Germinal center (tissue), 1 donor: ENCODE measurements around the gene UBE2E2.

Experiments used
- DNase-seq: peaks from one replicate; pipeline ENCODE4 v3.0.0; 2012; ENCODE audit warnings: mixed read lengths, low spot score

UBE2E2 gene

DNA sequence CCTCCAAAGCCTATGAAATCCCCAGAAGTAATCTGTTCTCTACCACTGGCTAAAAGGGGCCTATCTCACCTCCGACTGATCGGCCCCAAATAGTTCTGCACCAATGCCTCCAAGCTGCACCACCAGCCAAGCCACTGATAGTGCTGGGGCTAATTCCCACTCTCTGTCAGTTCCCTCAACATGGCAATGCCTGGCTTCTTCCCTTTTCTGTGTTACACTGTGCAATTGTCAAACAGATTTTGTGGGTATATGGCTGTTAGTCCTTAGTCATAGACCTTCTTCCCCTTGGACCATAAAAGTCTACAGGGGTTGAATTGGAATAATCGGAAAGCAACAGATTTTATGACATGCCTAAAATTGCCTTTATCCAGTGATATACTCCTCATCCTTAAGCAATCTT is 9.3 kb upstream of the UBE2E2 start:
- no peak for DNase-seq

- no peak for DNase-seq
These were observed 4.3 kb upstream of the UBE2E2 start for GRCh38 chr3:23198801-23199200.

GRCh38 chr3:23199649-23200048 is 3.5 kb upstream of the UBE2E2 start:
- no peak for DNase-seq

- no peak for DNase-seq
These were observed 1.8 kb upstream of the UBE2E2 start for GRCh38 chr3:23201154-23201838.

DNA sequence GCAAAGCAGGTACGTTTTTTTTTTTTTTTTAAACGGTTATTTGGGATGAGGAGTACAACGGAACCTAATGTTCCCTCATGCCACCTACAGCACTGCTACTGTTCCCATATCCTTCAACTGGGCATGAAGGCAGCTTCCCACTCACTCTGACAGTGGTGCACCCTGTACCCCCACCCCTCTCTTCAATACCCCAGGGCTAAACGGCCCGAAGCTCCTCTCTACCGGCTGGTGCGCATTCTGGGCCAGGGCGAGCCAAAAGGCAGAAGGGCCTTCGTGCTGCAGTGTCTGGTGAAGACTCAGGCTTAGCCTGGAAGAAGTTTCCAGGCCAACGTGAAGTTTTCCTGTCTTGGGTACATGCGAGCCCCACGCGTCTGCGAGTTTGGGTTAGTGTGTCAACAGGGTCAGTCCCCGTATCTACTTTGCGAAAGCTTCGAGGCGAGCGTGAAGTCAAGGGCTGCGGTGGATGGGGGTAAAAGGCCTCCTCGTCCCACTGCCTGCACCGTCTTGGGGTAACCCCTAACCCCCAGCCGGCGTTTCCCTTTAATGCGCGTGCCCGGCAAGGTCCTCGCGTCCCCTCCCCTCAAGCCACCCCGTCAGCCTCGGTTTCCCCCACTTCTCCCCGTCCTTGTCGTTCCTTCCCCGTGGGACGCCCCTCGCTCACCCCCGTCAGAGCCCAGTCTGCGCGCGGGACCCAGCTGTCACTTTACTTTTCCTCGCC is 765 bp upstream of the UBE2E2 start:
- DNase-seq, result no peak

DNA sequence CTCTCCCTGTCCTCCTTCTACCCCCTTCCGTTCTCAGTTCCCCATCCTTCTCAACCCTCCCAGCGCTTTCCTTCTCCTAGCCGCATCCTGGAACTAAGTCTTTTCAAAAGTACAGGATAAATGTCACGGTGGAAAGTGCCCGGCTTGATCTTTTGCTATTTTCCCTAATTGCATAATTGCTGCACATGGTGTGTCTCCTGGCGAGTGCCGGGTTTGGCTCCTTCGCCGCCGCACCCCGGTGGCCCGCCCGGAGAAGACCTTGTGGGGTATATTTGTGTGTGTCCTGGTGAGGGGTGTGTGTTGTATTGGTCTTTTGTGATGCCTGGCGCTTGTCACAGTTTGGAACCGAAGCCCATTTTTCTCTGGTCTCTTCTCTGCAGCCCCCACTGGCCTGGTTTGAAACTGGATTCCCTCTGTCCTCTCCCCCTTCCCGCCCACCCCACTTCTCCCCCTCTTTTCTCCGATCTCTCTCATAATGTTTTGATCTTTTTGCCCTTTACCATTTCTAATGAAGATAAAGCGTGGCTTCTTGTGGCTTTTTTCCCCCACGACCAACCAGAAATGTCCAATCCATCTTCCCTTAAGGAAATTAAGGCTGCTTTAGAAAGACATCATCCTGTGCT is 692 bp downstream of the UBE2E2 start:
- peak; percentile 30 for DNase-seq

DNA sequence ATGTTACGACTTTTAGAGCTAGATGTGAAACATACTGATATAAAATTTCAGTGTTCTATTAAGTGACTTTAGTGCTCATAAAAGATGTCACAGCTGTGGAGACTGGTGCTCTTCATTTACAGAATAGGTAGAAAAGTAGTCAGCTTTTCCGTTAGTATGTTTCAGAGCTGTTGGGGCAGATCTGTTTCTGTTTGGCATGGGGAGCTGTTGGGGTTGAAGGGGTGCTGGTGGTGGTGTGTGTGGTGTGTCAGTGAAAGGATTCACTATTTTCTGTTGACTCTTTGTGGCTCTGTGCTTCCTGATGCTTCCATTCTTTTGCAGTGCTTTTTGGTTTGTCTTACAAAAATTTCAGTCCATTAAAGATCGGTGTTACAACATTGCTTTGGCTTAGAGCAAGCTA is 3.2 kb downstream of the UBE2E2 start:
- DNase-seq, result no peak

GRCh38 chr3:23209103-23209502 is 6.0 kb downstream of the UBE2E2 start:
- DNase-seq, result no peak

DNA sequence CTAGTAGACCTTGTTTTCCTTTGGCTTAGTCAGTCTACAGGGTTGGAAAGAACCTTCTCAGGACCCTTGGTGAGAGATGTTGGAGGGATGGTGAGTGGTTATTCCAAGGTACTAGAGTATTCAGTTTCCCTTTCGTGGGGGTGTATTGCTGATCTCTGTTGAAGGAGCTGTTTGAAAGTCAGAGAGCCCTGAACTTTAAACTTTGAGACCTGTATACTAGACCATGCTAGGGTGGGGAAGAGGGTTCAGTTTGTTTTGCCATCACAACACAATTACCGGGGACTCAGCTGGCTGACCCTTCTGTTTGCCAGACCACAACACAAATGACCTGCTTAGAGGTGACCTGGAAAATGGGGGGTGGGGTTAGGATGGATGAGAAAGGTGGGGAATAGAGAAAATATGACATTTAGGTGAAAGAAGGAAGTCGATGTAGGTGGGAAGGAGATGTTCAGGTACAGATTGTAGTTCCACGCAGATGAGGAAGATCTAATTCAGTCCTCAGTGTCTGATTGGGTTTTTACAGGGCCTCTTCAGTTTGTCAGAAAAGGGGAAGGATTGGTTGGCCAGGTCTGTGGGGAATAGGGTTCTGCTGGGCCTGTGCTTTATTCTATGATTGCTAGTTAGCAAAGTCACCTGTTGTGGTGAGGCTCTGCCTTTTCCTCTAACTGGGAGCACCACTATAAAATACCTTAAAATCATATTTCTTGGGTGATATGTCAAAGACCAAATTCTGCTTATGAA is 6.8 kb downstream of the UBE2E2 start:
- DNase-seq, result peak; percentile 54

GRCh38 chr3:23213813-23214212 is 10.7 kb downstream of the UBE2E2 start:
- DNase-seq, result no peak

- no peak for DNase-seq
These were observed 14.9 kb downstream of the UBE2E2 start for GRCh38 chr3:23217872-23218554.

GRCh38 chr3:23219117-23219516 is 16.0 kb downstream of the UBE2E2 start:
- DNase-seq, result no peak

GRCh38 chr3:23219552-23219951 is 16.4 kb downstream of the UBE2E2 start:
- DNase-seq, result no peak

DNA sequence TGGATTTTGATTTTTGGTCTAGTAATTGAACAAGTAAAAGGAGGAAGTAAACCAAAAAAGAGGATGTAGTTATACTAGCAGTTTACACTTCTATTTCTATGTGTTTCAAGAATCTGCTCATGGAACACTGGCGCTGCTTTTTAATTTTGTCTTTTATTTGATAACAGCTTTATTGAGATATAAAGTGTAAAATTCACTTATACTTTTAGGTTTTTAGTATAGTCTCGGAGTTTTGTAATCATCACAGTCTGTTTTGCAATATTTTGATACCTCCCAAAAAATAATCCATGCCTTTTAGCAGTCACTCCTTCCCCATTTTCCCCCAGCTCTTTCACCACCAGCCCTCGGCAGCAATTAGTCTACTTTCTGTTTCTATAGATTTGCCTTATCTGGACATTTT is 18.0 kb downstream of the UBE2E2 start:
- peak; percentile 10 for DNase-seq

GRCh38 chr3:23232016-23232415 is 28.9 kb downstream of the UBE2E2 start:
- DNase-seq, result no peak

- DNase-seq, result no peak
These were observed 29.7 kb downstream of the UBE2E2 start for GRCh38 chr3:23232854-23233253.

GRCh38 chr3:23235264-23235663 is 32.1 kb downstream of the UBE2E2 start:
- DNase-seq, result no peak

GRCh38 chr3:23236890-23237289 is 33.8 kb downstream of the UBE2E2 start:
- DNase-seq, result no peak

GRCh38 chr3:23238156-23238555 is 35.0 kb downstream of the UBE2E2 start:
- no peak for DNase-seq

- DNase-seq, result no peak
These were observed 35.5 kb downstream of the UBE2E2 start for GRCh38 chr3:23238578-23238977.

DNA sequence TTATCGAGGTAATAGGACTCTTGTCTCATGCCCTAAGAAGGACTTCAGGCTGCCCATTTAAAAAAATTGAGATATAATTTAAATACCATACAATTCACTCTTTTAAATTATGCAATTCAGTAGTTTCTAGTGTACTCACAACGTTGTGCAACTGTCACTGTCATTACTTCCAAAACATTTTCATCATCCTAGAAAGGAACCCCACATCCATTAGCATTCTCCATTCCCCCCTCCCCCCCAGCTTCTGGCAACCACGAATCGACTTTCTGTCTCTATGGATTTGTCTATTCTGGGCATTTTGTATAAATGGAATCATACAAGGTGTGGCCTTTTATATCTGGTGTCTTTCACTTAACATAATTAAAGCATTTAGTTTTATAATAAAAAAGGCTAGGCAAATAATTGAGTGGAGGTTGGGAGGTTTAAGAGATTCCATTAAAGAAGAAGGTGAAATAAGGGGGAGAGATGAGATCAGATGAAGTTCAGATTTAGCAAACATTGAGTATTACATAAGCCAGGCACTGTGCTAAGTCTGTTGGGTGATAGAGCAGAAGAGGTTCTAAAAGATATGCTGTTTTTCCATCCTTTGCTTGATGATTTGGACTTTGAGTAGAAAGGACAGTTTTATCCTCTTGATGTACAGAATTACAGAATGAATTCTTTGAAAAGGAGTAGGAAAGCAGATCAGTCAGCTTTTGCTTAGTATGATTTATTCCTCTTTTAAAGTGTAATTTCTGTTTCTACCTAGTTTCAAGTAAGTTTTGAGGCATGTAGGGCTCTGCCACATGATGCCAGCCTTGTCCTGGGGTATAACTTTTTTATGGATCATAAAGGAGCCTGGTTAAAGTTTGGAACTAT is 36.3 kb downstream of the UBE2E2 start:
- no peak for DNase-seq
